Measurements from ENCODE around the gene ASB13.
"Not testable (repeated sequence)": the region's sequence is repeated elsewhere in the genome, so short reads cannot be mapped to it uniquely, and the experiment has no call there.

Gene ASB13

DNA sequence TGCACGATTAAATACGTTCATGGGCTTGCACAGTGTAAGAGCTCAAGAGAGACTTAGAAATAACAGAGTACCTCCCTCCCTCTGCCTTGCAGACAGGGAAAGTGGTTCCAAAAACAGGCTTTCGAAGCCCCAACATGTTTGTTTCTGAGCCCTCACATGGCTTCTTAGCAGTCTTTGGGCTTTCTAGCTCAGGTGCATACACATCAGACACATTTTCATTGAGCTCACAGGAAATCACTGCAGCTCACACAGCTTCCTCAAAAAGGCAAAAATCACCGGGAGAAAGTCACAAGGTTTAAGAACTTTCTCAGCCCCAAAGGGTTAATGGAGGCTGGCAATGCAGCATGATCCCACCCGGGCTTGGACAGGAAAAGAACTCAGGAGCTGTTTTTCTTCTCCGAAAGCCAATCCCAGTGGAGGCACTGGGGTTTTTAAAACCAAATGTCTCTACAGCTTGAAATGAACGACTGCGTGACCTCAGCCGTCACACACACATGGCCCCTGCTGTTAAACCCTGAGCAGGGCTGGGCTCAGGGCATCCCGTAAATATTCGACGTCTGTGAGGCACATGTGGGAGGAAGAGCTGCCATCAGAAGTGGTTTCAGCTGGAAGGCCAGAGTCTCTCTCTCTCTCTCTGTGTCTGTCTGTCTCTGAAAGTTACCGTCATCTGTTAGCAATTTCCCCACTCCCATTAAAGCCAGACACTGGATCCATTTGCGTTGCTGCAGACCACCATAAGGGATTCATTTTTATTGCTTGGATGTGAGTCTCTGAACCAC lies 71.9 kb downstream of the ASB13 start:
- in situ Hi-C loops (cut with MboI; ENCODE audit: low sequenced_read_pairs): no loop called here

DNA sequence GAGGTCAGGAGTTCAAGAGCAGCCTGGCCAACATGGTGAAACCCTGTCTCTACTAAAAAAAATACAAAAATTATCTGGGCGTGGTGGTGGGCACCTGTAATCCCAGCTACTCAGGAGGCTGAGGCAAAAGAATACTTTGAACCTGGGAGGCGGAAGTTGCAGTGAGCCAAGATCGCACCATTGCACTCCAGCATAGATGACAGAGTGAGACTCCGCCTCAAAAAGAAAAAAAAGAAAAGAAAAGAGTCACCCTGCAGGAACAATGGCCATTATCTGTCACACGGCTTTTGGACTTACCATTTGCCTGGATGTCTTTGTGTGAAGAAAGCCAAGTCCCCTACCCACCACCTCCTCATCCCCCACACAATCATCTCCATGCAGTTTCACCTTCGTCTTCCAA lies 73.0 kb downstream of the ASB13 start:
- in situ Hi-C loops (cut with MboI; ENCODE audit: low sequenced_read_pairs): not testable (repeated sequence)

DNA sequence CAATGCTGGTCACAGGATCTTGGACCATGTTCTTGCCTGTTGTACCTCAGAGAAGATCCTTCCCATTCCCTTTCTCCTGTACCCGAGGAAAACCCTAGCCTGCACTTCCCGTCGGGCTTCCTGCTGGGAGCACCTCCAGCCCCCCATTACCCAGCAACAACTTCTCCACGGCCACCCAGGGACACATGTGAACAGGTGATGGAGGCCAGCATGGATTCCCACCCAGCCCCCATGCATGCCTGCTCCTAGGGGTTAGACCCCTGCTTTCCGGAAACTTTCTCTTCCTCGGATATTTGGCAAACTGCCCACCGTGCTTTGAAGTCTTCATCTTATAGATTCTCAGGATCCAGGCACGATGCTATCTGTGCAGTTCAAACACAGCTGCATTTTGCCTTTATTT lies 74.3 kb downstream of the ASB13 start:
- in situ Hi-C loops (cut with MboI; ENCODE audit: low sequenced_read_pairs): no loop called here

DNA sequence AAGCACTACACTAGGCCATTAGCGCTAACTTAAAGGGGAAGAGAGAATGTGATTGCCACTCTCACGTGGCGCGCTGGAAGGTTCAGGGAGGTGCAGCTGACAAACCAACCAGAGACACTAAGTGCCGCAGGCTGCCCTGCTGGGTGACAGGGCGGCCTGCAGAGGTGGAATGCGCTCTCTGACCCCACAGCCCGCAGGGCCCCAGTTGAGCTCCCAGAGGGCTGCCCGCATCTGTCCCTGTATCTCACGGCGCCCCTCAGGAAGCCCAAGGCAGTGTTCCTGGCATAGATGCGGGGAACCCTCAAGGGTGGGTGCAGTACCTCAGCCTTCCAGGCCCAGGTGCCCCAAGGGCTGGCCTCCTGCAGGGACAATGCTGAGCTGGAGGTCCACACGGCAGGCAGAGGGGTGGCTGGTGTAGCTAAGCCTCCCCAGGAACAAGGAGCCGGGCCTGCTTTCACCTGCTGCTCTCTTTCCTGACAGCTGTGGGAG lies 75.0 kb downstream of the ASB13 start:
- in situ Hi-C loops (cut with MboI; ENCODE audit: low sequenced_read_pairs): no loop called here

DNA sequence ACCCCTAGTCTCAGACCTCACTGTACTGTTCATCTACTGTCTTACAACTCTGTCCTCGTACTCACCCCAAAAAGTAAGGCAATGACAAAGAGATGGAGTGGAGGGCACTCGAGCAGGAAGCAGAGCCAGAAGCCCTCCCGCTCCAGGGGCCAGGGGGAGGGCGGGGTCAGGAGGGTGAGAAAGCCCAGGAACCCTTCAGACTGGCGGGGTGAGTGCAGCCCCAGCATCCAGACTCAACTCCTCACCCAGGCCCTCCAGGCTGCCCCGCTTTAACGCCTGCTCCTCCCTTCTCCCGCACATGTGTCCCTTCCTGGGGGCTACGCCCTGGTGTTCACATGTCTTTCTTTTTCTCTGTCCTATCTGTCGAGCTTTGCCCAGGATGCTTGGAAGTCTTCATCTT lies 75.6 kb downstream of the ASB13 start:
- in situ Hi-C loops (cut with MboI; ENCODE audit: low sequenced_read_pairs): no loop called here

DNA sequence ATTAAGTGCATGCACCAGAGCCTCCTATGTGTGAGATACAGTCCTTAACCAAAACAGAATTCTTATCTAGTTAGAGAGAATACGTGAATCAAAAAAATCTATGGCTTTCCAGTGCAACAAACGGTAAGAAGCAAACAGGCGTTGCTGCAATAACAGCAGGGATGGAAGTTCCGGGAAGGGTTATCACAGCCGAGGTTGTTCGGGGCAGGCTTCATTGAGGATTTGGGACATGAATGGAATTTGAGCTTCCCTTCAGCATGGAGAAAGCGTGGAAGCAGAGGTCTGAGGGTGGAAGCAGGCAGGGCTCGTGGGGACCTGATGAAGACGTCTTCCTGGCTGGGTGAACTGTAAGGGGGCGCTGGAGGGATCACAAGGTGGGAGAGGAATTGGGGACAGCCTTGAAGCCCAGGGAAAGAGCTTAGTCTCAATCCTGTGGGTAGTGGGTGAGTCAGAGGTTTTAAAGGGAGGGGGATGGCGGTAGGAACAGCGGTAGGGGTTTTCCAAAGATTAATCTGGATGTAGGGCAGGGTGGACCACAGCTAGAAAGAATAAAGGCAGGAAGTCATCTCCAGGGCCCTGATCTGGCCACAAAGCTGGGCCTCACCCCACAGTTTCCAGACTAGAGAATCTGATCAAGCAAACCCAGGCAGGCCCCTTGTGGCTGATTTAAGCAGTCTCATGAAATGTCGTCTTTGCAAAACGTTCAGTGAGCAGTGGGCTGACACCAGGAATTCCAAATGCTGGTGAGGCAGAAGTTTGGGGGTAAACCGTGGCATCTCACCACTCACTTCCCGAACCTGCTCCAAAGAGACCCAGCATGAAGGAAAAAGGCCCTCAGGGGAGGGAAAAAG lies 76.5 kb downstream of the ASB13 start:
- in situ Hi-C loops (cut with MboI; ENCODE audit: low sequenced_read_pairs): no loop called here

DNA sequence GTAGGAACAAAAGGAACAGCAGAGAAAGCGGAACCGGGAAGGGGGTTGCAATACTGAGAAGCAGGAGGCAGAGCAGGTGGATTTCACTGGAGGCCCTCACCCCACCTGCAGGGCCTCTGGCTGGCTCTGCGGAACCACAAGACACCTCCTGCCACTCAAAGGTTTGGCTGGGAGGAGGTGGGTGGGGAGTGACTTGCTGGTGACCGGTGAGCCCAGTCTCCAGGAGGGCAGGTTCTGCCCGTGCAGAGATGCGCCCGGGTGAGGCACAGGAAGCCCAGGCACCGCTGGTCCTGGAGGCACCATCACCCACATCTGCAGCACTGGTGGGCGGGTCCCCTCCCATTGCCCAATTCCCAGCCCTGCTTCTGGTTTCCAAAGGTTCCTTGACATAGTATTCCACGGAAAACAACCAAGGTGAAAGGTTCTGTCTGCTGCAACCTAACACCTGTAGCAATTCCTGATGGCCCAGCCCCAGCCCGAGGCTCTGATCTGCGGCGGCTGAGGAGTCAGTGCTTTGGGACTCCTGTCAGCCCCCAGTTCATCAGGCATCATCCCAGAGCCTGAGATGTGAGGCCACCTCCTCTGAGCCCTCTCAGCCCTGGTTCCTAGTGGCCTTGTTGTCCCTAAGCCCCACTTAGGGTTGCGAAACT lies 77.3 kb downstream of the ASB13 start:
- in situ Hi-C loops (cut with MboI; ENCODE audit: low sequenced_read_pairs): no loop called here

Data from HL-60/S4 treated with retinoic acid at 250 ng/mL for 4 days and 3 days (cell line).